ENCODE data around the gene LINGO1.

LINGO1 gene

GRCh38 chr15:77581896-77582569, 50.7 kb downstream of the LINGO1 start:
- intact Hi-C loops (cut with DNase I), result no loop called here
- no peak for DNase-seq

- peak; percentile 57 to 94 (median 80) for DNase-seq
- intact Hi-C loops (cut with DNase I), result no loop called here
Measured at GRCh38 chr15:77580996-77581682, 51.6 kb downstream of the LINGO1 start.

GRCh38 chr15:77579498-77580188, 53.1 kb downstream of the LINGO1 start:
- intact Hi-C loops (cut with DNase I), result no loop called here
- no peak for DNase-seq

GRCh38 chr15:77578641-77579372, 53.9 kb downstream of the LINGO1 start:
- intact Hi-C loops (cut with DNase I), result no loop called here
- DNase-seq, result peak in 1 of 42 donors; percentile 42

- intact Hi-C loops (cut with DNase I), result no loop called here
- peak; percentile 49 to 89 (median 75) for DNase-seq
Measured at GRCh38 chr15:77577366-77577950, 55.3 kb downstream of the LINGO1 start.

- intact Hi-C loops (cut with DNase I), result no loop called here
- DNase-seq, result no peak
Measured at GRCh38 chr15:77576538-77576937, 56.2 kb downstream of the LINGO1 start.

- intact Hi-C loops (cut with DNase I), result no loop called here
- DNase-seq, result no peak
Measured at GRCh38 chr15:77575203-77575934, 57.3 kb downstream of the LINGO1 start.

- intact Hi-C loops (cut with DNase I), result no loop called here
- no peak for DNase-seq
Measured at GRCh38 chr15:77574521-77575202, 58.0 kb downstream of the LINGO1 start.

GRCh38 chr15:77573802-77574201, 58.9 kb downstream of the LINGO1 start:
- intact Hi-C loops (cut with DNase I), result no loop called here
- no peak for DNase-seq

- DNase-seq, result no peak
- intact Hi-C loops (cut with DNase I), result no loop called here
Measured at GRCh38 chr15:77572186-77572585, 60.5 kb downstream of the LINGO1 start.

- intact Hi-C loops (cut with DNase I), result no loop called here
Measured at GRCh38 chr15:77571741-77572140, 61.0 kb downstream of the LINGO1 start.

GRCh38 chr15:77571181-77571580, 61.5 kb downstream of the LINGO1 start:
- DNase-seq, result no peak
- intact Hi-C loops (cut with DNase I), result no loop called here

More at GRCh38 chr15:77571741-77572140, 61.0 kb downstream of the LINGO1 start:
- DNase-seq, result no peak

- DNase-seq, result no peak
- intact Hi-C loops (cut with DNase I), result no loop called here
Measured at GRCh38 chr15:77569729-77570125, 63.0 kb downstream of the LINGO1 start.

GRCh38 chr15:77568973-77569728, 63.6 kb downstream of the LINGO1 start:
- intact Hi-C loops (cut with DNase I), result no loop called here
- DNase-seq, result peak in 2 of 42 donors; percentile 31 to 52

GRCh38 chr15:77568014-77568972, 64.4 kb downstream of the LINGO1 start:
- intact Hi-C loops (cut with DNase I), result no loop called here
- peak in 13 of 42 donors; percentile 24 to 69 (median 41) for DNase-seq

GRCh38 chr15:77567202-77567601, 65.5 kb downstream of the LINGO1 start:
- DNase-seq, result no peak
- intact Hi-C loops (cut with DNase I), result no loop called here
